Cardiac muscle cell (in vitro differentiated cells and primary cell): ENCODE data around the gene CCDC174. TPM values are rescaled to one million over a fixed set of nuclear protein-coding genes. Genes with fewer than 3 reads are reported as not detected.

Experiments
- DNase-seq, 2 donors: peaks; one replicate each; pipeline versions ENCODE4 v3.0.0 to v3.0.0-alpha.2; 2010 to 2017; ENCODE audit warnings: low read depth in 1 of 2, low spot score in 1 of 2
- H3K27ac ChIP-seq: fragments of 200-600 bp; sonication (generic); 2 replicates; pipeline ENCODE4 v1.5.1; 2016
- H3K27me3 ChIP-seq: fragments of 200-600 bp; sonication (generic); 2 replicates; pipeline ENCODE4 v1.6.0; 2016; ENCODE audit warnings: control low read depth
- H3K36me3 ChIP-seq: fragments of 200-600 bp; sonication (generic); 2 replicates; pipeline ENCODE4 v1.5.1; 2016; ENCODE audit warnings: control low read depth
- H3K4me1 ChIP-seq: fragments of 200-600 bp; sonication (generic); 2 replicates; pipeline ENCODE4 v1.8.1; 2017; ENCODE audit warnings: low read depth, mild to moderate bottlenecking, mixed run types
- H3K4me3 ChIP-seq: fragments of 200-600 bp; sonication (generic); 2 replicates; pipeline ENCODE4 v1.5.1; 2016; ENCODE audit warnings: mild to moderate bottlenecking
- H3K9me3 ChIP-seq: fragments of 200-600 bp; sonication (generic); 2 replicates; pipeline ENCODE4 v1.5.1; 2017; ENCODE audit warnings: low read depth, mild to moderate bottlenecking, control low read depth
- CTCF ChIP-seq: IDR thresholded peaks from 2 replicates; pipeline ENCODE4 v1.5.1; 2012; ENCODE audit warnings: low read depth, mild to moderate bottlenecking, low read length
- polyA plus RNA-seq: library from polyadenylated mRNA; unstranded; fragments of >200 nt; fragmentation: Nextera tagmentation; extraction: Ambion mirVana; gene quantifications from 2 replicates; pipeline ENCODE4 v1.2.1, GENCODE V29; 2016
- total RNA-seq: library from RNA; depleted of rRNA; stranded (reverse); fragments of >200 nt; gene quantifications from 2 replicates; pipeline ENCODE4 v1.2.3, GENCODE V29; 2016

Gene CCDC174
- total and polyA plus RNA-seq, 2 experiments from 2014 or later: 18.6 to 19.2 TPM

DNA sequence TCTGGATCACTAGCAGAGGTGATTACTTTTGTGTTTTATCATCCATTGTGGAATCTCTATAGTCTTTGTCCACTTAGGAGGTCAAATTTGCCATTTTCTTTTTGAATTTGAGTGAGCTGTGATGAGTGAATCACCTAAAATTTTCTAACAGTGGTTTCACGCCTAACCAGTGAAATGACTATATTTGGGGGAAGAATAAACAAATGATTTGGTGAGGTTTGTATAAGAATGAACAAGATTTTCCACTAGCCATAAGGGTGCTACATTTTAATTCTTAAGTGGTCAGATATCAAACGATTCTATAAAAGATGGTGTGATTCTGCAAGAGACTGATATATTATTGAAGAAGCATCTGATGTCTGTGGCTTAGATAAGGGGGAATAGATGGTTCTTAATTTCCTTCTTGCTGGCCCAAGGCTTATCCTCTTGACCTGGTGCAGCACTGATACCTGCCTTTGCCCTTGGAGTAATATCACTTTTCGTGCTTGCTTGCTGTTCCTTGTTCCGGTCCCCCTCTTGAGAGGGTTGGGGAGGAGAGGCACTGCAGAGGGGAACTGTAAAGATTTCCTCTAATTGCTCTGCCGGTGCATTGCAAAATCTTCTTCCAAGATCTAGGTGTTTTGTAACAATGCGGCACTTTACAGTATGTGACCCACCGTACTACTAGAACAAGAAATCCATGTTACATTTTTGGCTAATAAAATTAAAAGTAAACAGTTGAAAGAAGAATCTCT is 37.9 kb downstream of the CCDC174 start:
- no peak overlapping the region for H3K4me3 ChIP-seq
- H3K4me1 ChIP-seq: no peaks in the 10 kb centered on the region
- no peak overlapping the region for H3K27ac ChIP-seq
- H3K36me3 ChIP-seq: no peaks in the 10 kb centered on the region
- no peak for TF ChIP-seq CTCF
- H3K9me3 ChIP-seq: no peaks in the 10 kb centered on the region
- DNase-seq: no peak
- H3K27me3 ChIP-seq: no peaks in the 10 kb centered on the region

- no peak for DNase-seq
- no peaks in the 10 kb centered on the region for H3K36me3 ChIP-seq
- no peaks in the 10 kb centered on the region for H3K4me1 ChIP-seq
- no peak overlapping the region for H3K27ac ChIP-seq
- no peak overlapping the region for H3K4me3 ChIP-seq
- no peaks in the 10 kb centered on the region for H3K9me3 ChIP-seq
- H3K27me3 ChIP-seq: no peaks in the 10 kb centered on the region
- no peak for TF ChIP-seq CTCF
These were observed 39.7 kb downstream of the CCDC174 start for GRCh38 chr3:14691239-14691638.

DNA sequence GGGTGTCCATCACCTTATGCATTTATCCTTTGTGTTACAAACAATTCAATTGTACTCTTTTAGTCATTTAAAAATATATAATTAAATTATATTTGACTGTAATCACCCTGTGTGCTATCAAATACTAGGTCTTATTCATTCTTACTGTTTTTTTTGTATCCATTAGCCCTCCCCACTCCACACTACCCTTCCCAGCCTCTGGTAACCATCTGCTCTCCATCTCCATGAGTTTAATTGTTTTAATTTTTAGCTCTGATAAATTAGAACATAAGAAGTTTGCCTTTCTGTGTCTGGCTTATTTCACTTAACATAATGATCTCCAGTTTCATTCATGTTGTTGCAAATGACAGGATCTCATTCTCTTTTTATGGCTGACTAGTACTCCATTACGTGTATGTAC is 40.2 kb downstream of the CCDC174 start:
- H3K4me3 ChIP-seq: no peak overlapping the region
- no peaks in the 10 kb centered on the region for H3K36me3 ChIP-seq
- DNase-seq: no peak
- H3K27ac ChIP-seq: no peak overlapping the region
- no peaks in the 10 kb centered on the region for H3K4me1 ChIP-seq
- no peak for TF ChIP-seq CTCF
- no peaks in the 10 kb centered on the region for H3K27me3 ChIP-seq
- no peaks in the 10 kb centered on the region for H3K9me3 ChIP-seq

DNA sequence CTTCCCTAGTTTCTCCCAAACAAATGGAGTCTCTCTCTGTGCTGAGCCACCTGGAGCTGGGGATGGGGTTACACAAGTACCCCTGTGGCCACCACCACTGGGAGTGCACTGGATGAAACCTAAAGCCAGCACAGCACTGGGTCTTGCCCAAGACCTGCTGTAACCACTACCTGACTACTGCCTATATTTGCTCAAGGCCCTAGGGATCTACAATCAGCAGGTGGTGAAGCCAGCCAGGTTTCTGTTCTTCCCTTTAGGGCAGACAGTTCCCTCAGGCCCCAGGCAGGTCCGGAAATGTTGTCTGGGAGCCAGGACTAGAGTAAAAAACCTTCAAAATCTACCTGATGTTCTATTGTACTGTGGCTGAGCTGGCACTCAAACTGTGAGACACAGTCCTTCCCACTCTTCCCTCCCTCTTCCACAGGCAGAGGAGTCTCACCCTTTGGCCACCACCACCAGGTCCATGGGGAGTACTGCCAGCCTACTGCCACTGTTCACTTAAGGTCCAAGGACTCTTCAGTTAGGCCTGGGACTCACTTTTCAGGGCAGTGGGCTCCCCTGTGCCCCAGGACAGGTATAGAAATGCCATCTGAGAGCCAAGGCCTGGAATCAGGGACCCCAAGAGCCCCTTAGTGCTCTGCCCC is 47.2 kb downstream of the CCDC174 start:
- Histone ChIP-seq H3K27me3 (no peaks in the 10 kb centered on the region), H3K4me3 (no peak overlapping the region), H3K4me1 (no peaks in the 10 kb centered on the region), H3K36me3 (peaks cover 3% of the 10 kb centered on the region), H3K9me3 (no peaks in the 10 kb centered on the region), H3K27ac (no peak overlapping the region)
- DNase-seq: no peak
- no peak for TF ChIP-seq CTCF

- Histone ChIP-seq H3K4me1 (no peaks in the 10 kb centered on the region), H3K36me3 (peaks cover 3% of the 10 kb centered on the region), H3K9me3 (no peaks in the 10 kb centered on the region), H3K27me3 (no peaks in the 10 kb centered on the region), H3K27ac (no peak overlapping the region), H3K4me3 (no peak overlapping the region)
- TF ChIP-seq CTCF: no peak
- no peak for DNase-seq
These were observed 48.1 kb downstream of the CCDC174 start for GRCh38 chr3:14699643-14700042.
